Globus pallidus (tissue), 1 donor: ENCODE data around the gene AQP9.
A peak's percentile ranks its signal among the peaks of the same experiment; 100 is the strongest.

ENCODE experiments used
- DNase-seq: peaks from one replicate; pipeline ENCODE4 v3.0.0-alpha.2; 2015; ENCODE audit warnings: low spot score

AQP9 gene

DNA sequence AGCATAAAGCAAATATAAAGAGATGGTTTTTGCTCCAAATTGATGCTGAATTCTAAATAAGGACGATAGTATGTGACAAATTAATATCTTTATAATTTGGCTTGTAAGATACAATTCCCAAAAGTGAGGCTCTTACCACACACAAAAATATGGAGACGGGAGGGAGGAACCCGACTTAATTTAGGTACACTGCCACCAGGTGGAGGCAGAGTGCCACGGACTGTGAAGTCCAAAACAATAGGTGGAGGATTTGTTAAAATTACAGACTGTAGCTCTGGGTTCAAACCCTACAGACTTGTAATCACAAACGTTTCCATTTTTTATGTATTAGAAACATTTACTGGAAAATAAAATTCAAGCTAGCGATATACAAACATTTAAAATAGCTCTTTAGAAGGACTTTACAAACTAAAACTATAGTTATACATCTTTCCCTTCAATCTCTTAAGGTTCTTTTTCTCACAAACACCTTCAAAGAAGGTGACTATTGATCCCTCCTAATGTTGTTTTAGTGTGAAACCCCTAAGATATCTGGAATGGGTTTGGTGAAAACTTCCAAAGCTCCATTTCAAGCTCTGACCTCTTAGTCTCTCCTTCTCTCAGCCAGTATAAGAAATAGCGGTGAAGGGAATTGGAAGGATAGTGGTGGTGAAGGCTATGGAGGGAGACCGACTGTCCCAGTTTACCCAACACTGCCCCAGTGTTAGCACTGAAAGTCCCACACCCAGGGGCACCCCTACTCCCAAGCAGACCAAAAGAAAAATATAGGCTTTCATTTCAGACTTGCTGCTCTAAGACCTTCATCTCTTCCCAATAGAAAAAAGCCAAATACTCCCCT lies 89.7 kb downstream of the AQP9 start:
- peak; percentile 80 for DNase-seq

DNA sequence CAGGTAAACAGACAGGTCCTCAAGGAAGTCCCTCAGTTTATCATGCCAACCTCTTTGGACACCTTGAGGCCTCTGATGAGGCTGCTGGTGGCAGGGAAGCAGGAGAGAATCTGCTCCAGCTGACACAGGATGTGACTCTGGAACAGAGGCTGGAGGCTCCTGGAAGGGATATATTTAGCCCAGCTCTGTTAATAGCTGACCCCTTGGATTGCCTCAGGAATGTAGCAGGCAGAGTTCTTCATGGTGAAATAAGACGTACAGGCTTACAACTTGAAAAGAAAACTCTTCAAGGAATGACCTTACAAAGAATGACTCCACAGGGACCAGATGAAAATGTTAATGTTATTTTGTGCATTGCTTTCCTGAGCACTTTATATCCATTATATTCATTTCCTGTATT lies 90.5 kb downstream of the AQP9 start:
- DNase-seq = no peak

DNA sequence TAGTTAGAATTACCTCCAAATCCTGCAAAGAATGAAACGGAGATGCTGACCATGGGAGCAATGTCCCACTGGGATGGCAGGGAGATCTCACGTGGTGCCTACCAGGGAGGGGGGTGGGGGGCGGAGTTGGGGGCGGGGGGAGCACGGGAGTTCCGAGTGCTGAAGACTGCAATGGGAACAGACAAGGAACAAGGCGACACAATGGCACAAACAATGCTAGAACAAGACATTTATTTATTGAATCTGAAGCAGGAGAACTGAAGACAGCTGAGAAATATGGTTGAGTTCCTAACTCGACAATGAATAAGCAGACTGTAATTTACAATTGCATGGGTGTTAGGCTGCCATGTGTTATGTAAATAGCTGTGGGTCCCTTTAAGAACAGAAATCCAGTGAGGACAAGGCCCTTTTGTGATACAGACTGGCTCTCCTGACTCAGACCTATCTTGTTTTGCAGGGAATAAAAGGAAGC lies 91.2 kb downstream of the AQP9 start:
- DNase-seq = peak; percentile 91

DNA sequence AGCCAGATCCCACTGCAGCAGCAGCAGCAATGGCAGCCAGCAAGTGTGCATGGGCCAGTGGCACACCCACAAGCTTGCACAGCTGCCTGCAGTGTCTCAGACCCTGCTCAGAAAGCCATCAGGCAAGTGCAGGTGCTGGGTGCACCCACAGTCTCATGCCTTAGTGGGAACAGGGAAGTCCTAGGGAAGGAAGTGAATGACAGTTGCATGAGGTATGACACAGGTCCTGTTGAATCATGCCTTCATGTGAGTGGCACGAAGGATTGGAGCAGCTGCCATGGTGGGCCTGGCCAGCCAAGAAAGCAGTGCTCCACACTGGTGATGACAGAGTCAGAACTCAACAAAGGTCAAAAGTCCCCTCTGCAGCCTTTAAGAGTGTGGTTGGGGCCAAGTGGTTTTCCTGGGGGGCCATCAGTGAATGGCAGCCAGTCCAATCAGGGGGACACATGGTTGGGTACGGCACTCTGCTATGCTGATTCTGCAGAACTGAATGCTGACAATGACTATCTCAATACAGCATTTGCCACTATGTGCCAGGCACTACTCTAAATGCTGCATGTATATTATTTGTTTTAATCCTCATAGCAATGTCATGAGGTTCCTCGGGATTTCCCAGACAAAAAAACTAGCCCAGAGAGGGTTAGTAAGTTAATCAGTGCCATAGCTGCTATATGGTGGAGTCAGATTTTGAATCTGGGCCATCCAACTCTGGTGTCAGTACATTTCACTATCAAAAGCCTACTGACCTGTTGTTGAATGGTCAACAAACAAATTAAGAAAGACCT lies 94.3 kb downstream of the AQP9 start:
- DNase-seq = no peak

DNA sequence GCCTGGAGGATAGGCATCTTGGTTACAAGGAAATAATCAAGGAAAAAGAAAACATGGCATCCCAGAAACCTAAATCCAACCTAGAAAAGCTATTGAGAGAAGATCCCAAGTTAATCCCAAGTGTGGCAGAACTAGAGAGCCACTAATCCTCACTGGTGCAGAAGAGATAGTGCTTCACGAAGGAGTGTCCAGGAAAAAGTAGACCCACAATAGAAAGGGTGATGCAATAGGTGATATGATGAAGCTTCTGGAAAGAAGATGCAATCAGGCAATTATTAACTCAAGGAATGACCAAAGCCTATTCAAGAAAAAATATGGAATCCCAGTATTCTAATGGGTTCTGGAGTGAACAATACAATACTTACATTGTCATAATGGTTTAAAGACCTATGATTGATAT lies 95.2 kb downstream of the AQP9 start:
- DNase-seq = no peak
